HEK293T (cell line): ENCODE results near the gene XRCC1.
"Not testable (repeated sequence)": the region's sequence is repeated elsewhere in the genome, so short reads cannot be mapped to it uniquely, and the experiment has no call there.

Experiments used
- CTCF ChIA-PET: fragments of 350-600 bp; formaldehyde crosslinking; extraction: SDS; loops from one replicate; lab custom pipeline; 2021; ENCODE audit warnings: antibody characterized with exemption, inconsistent platforms; lab: Yijun Ruan, JAX
- POLR2A ChIA-PET: fragments of 350-600 bp; formaldehyde crosslinking; extraction: SDS; loops from one replicate; lab custom pipeline; 2020; ENCODE audit warnings: antibody characterized with exemption, inconsistent platforms; lab: Yijun Ruan, JAX
- DNase-seq: peaks from one replicate; pipeline ENCODE4 v3.0.0; 2012; ENCODE audit warnings: mixed read lengths; ENCODE audit errors: extremely low spot score
- ARNT ChIP-seq: fragments of 450-650 bp; IDR thresholded peaks from 2 replicates; pipeline ENCODE4 v1.6.1; 2017; ENCODE audit warnings: mild to moderate bottlenecking
- BHLHE40 ChIP-seq: fragments of 450-650 bp; IDR thresholded peaks from 2 replicates; pipeline ENCODE4 v1.6.1; 2016; ENCODE audit warnings: mild to moderate bottlenecking, moderate library complexity, borderline replicate concordance
- CTBP1 ChIP-seq: fragments of 450-650 bp; IDR thresholded peaks from 2 replicates; pipeline ENCODE4 v1.6.1; 2016; ENCODE audit warnings: borderline replicate concordance
- ELF4 ChIP-seq: fragments of 450-650 bp; IDR thresholded peaks from 2 replicates; pipeline ENCODE4 v1.6.1; 2017; ENCODE audit warnings: antibody characterized with exemption
- FOXA1 ChIP-seq: fragments of 450-650 bp; IDR thresholded peaks from 2 replicates; pipeline ENCODE4 v1.6.1; 2016; ENCODE audit warnings: mild to moderate bottlenecking
- FOXK2 ChIP-seq: fragments of 450-650 bp; IDR thresholded peaks from 2 replicates; pipeline ENCODE4 v1.6.1; 2016; ENCODE audit warnings: mild to moderate bottlenecking
- FOXM1 ChIP-seq: fragments of 450-650 bp; IDR thresholded peaks from 2 replicates; pipeline ENCODE4 v1.6.1; 2017; ENCODE audit warnings: mild to moderate bottlenecking, borderline replicate concordance
- HDGF ChIP-seq: fragments of 450-650 bp; IDR thresholded peaks from 2 replicates; pipeline ENCODE4 v1.6.1; 2017; ENCODE audit warnings: antibody characterized with exemption, borderline replicate concordance
- L3MBTL2 ChIP-seq: fragments of 450-650 bp; conservative IDR thresholded peaks from 2 replicates; pipeline ENCODE4 v1.6.1; 2016; ENCODE audit warnings: mild to moderate bottlenecking
- LEF1 ChIP-seq: fragments of 450-650 bp; IDR thresholded peaks from 2 replicates; pipeline ENCODE4 v1.6.1; 2017; ENCODE audit warnings: mild to moderate bottlenecking, borderline replicate concordance
- NFRKB ChIP-seq: fragments of 450-650 bp; IDR thresholded peaks from 2 replicates; pipeline ENCODE4 v1.6.1; 2016; ENCODE audit warnings: mild to moderate bottlenecking, moderate library complexity
- SP1 ChIP-seq: fragments of 450-650 bp; IDR thresholded peaks from 2 replicates; pipeline ENCODE4 v1.6.1; 2017
- SUZ12 ChIP-seq: fragments of 450-650 bp; IDR thresholded peaks from 2 replicates; pipeline ENCODE4 v1.6.1; 2016; ENCODE audit warnings: mild to moderate bottlenecking
- TARDBP ChIP-seq: fragments of 450-650 bp; IDR thresholded peaks from 2 replicates; pipeline ENCODE4 v1.6.1; 2016
- ZNF384 ChIP-seq: fragments of 450-650 bp; IDR thresholded peaks from 2 replicates; pipeline ENCODE4 v1.6.1; 2016
- TF ChIP-seq, protein P1 (sequence below): fragments of 450-650 bp; IDR thresholded peaks from 2 replicates; pipeline ENCODE4 v1.6.1; 2016

The XRCC1 gene

DNA sequence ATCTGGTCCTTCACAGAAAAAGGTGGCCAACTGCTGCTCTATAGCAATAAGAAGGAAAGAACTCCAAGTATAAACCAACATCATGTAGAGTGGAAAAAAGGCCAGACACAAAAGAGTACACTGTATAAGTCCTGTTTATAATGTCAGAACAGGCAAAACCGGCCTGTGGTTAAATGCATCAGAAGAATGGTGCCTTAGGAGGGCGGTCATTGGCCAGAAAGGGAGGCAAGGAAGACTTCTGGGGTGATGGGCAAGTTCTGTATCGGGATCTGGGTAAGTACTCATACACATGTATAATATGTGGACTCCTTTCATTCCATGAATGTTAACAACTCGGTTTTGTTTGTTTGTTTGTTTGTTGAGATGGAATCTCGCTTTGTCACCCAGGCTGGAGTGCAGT is 52.4 kb downstream of the XRCC1 start:
- ChIA-PET POLR2A (no interaction called here), CTCF (interaction anchor here (1.5 kb wide), 1 partner anchor 76 kb away, joined by 6 read pairs; no protein-coding TSS in a partner anchor)
- TF ChIP-seq TARDBP (no peak), ARNT (no peak), ZNF384 (no peak), FOXM1 (no peak), CTBP1 (no peak), HDGF (no peak), FOXA1 (no peak), LEF1 (no peak), ELF4 (no peak), SP1 (no peak), SUZ12 (no peak), FOXK2 (no peak), L3MBTL2 (no peak), NFRKB (no peak), BHLHE40 (no peak)
- TF ChIP-seq, protein P1, sequence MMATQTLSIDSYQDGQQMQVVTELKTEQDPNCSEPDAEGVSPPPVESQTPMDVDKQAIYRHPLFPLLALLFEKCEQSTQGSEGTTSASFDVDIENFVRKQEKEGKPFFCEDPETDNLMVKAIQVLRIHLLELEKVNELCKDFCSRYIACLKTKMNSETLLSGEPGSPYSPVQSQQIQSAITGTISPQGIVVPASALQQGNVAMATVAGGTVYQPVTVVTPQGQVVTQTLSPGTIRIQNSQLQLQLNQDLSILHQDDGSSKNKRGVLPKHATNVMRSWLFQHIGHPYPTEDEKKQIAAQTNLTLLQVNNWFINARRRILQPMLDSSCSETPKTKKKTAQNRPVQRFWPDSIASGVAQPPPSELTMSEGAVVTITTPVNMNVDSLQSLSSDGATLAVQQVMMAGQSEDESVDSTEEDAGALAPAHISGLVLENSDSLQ: no peak
- DNase-seq: no peak

DNA sequence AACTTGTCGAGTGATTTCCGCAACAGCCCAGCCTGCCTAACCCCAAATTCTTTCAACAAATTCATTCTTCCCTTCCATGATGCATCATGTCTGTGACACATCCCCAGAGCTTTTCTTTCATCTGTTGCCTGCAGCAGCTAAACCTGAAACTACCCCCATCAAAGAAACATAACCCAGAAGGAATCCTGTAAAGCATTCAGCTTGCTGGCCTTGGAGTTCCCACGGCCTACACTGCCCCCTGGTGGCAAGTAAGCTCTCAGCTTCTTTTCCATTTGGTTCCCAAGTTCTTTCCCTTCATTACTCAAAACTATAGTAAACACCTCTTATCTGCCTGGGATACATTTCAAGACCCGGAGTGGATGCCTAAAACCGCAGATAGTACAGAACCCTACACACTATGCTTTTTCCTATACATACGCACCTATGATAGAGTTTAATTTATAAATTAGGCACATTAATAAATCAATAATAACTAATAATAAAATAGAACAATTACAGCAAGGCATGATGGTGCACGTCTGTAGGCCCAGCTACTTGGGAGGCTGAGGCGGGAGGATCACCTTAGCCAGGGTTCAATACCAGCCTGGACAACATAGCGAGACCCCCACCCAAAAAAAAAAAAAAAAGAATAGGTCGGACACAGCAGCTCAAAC is 55.8 kb downstream of the XRCC1 start:
- POLR2A ChIA-PET: interaction anchor here (0.6 to 1.7 kb wide), 5 partner anchors 9 to 73 kb away, joined by 3 to 8 read pairs (median 5); partner anchors contain the start of gene PHLDB3
- TF ChIP-seq FOXK2 (no peak), NFRKB (no peak), TARDBP (no peak), HDGF (no peak), CTBP1 (no peak), FOXA1 (no peak), LEF1 (no peak)
- TF ChIP-seq, protein P1: no peak

DNA sequence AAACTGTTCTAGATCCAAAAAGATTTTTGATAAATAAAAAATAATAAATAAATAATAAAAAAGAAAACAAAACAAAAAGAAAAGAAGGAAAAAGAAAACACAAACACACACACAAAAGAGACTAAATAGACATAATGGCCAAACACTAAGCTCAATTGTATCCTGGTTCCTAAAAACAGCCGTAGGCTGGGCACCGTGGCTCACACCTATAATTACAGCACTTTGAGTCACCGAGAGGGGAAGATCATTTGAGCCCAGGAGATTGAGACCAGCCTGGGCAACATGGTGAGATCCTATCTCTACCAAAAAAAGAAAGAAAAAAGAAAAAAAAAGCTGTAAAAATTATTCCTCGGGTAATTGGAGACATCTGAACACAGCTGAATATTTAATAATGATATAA is 57.3 kb downstream of the XRCC1 start:
- POLR2A ChIA-PET: interaction anchor here (1.4 kb wide), 1 partner anchor 71 kb away, joined by 3 read pairs; no protein-coding TSS in a partner anchor
- CTCF ChIA-PET: interaction anchor here (1.2 kb wide), 1 partner anchor 71 kb away, joined by 23 read pairs; no protein-coding TSS in a partner anchor
- no peak for TF ChIP-seq CTBP1
- TF ChIP-seq SUZ12: no peak
- TF ChIP-seq ZNF384: no peak
- TF ChIP-seq, protein P1: no peak
- no peak for TF ChIP-seq FOXM1
- no peak for TF ChIP-seq ARNT
- TF ChIP-seq HDGF: no peak
- TF ChIP-seq FOXA1: no peak
- no peak for TF ChIP-seq TARDBP
- no peak for TF ChIP-seq SP1
- DNase-seq: no peak

More for the DNA sequence above, 55.8 kb downstream of the XRCC1 start:
- CTCF ChIA-PET: interaction anchor here (0.5 to 2.5 kb wide), 11 partner anchors 9 to 219 kb away, joined by 3 to 63 read pairs (median 4); partner anchors contain the start of gene PHLDB3
- DNase-seq: peak; percentile 77

GRCh38 chr19:43512399-43512798 is 62.9 kb downstream of the XRCC1 start:
- POLR2A ChIA-PET, CTCF ChIA-PET, DNase-seq: not testable (repeated sequence)

DNA sequence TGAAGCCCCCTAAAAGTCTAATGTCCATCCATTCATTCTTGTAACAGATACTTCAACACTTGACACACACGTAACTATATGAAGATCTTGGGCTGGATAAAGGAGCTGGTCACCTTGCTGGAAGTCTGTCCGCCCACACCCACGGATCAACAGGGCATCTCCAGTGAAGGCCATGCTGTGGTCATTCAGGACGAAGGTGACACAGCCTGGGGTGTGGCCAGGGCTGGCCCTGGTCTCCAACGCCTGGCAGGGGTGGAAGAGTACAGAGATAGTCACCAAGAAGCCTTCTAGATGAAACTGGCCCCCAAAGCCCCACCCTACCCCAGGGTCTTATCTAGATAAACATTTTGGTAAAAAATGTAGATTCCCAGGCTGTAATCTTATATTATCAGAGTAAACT is 64.0 kb downstream of the XRCC1 start:
- no peak for DNase-seq
- ChIA-PET CTCF (interaction anchor here (2.0 kb wide), 1 partner anchor 9 kb away, joined by 9 read pairs; no protein-coding TSS in a partner anchor), POLR2A (no interaction called here)
- TF ChIP-seq LEF1 (no peak), ELF4 (no peak), ZNF384 (no peak), ARNT (no peak), SP1 (no peak), NFRKB (no peak), FOXM1 (no peak), L3MBTL2 (no peak), HDGF (no peak), TARDBP (no peak), BHLHE40 (no peak), CTBP1 (no peak)
- TF ChIP-seq, protein P1: no peak

DNA sequence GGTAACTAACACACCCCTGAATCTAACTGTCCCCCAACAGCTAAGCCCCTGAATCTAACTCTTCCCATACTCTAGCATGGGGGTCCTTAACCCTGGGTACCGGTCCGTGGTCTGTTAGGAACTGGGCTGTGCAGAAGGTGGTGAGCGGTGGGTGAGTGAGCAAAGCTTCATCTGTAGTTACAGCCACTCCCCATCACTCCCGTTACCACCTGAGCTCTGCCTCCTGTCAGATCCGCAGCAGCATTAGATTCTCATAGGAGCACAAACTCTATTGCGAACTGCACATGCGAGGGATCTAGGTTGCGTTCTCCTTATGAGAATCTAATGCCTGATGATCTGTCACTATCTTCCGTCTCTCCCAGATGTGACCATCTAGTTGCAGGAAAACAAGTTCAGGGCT is 64.6 kb downstream of the XRCC1 start:
- ChIA-PET POLR2A (no interaction called here), CTCF (interaction anchor here (2.0 kb wide), 1 partner anchor 9 kb away, joined by 9 read pairs; no protein-coding TSS in a partner anchor)
- no peak for DNase-seq
- TF ChIP-seq HDGF: no peak
